HG03460 (cell line): ENCODE data around the gene LRRC32.
"Not testable (repeated sequence)": the region's sequence is repeated elsewhere in the genome, so short reads cannot be mapped to it uniquely, and the experiment has no call there.

Source experiments
- ATAC-seq: cut with Tn5 transposase; IDR thresholded peaks from one replicate; pipeline ENCODE4 v1.9.1; 2021; ENCODE audit not compliant: unreplicated experiment

The LRRC32 gene

DNA sequence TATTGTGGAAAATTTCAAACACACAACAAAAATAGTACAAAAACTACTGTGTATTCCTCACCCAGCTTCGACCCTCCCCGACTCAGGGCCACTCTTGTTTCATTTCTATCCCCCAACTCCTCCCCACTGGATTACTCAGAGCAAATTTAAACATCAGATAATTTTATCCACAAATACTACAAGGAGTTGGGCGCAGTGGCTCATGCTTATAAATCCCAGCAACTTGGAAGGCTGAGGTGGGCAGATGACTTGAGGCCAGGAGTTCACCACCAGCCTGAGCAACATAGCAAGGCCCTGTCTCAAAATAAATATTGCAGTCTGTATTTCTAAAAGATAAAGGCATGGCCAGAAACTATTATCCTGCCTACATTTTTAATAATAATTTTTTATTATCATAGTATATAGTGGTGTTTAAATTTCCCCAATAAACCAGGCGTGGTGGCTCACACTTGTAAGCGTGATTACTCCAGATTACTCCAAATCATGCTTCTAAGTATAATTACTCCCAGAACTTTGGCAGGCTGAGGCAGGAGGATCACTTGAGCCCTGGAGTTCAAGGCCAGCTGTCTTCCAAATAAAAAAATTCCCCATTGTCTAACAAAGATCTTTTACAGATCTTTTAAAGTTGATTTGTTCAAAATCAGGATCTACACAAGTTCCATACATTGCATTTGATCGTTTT is 39.8 kb downstream of the LRRC32 start:
- ATAC-seq = no peak

DNA sequence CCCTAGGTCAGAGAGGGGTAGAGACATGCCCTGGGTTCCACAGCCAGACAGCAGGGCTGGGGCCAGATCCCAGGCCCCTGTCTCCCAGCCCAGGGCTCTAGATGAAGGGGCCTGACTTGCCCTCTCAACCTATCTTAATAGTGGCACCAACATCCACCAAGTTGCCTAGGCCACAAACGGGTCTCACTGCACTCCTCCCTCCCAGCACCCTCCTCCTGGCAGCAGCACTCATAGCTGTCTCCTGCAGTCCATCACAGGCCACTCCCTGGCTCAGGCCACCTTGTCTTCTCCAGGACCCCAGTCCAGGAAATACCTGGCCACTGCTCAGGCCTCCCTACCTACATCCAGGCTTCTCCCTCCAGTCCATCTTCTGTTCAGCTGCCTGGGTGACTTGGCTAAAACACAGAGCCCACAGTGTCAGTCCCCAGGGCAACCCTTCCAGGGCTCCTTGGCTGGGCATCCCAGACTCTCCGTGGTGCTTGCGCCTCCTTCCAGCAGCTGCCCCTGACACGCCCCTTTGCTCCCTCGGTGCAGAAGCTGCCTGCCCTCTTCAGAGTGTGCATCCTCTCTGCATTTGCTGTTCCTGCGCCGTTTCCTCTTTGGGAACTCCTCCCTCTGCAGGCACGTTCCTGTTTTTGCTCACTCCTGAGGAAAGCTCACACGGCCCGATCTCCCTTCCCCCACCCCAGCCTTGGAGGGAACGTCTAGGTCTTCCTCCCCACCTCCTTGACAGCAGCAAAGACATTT is 40.5 kb downstream of the LRRC32 start:
- no peak for ATAC-seq

DNA sequence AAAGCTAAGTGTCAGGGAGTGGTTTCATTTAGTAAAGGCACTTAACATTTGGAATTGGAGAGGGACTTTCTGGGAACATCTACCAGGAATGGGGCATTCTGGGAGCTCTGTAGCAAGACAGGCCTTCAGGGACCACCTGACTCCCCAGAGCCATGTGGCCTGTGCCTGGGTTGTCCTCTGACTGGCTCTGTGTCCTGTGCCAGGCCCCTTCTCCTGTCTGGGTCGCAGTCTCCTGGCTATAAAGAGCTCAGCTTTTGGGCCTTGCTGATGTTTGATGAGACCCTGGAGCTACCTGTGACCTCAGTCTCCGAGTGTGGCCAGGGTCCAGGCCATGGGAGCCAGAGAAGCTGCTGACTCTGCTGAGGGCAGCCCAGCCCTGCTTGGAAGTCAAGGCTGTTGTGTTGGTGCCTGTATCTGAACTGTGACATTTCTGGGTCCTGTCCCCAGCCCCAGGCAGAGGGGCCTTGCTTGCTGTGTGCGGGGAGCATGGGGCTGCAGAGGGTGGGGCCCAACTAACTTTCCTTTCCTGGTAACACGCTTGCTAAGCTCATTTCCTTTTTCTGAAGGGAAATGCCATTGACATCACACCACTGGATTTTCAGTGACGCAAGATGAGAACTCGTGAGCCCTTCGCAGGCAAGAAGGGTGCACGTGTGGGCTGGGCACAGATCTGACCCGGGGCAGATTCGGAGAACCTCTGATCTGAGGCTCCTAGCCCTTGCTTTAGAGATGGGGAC is 41.3 kb downstream of the LRRC32 start:
- no peak for ATAC-seq

DNA sequence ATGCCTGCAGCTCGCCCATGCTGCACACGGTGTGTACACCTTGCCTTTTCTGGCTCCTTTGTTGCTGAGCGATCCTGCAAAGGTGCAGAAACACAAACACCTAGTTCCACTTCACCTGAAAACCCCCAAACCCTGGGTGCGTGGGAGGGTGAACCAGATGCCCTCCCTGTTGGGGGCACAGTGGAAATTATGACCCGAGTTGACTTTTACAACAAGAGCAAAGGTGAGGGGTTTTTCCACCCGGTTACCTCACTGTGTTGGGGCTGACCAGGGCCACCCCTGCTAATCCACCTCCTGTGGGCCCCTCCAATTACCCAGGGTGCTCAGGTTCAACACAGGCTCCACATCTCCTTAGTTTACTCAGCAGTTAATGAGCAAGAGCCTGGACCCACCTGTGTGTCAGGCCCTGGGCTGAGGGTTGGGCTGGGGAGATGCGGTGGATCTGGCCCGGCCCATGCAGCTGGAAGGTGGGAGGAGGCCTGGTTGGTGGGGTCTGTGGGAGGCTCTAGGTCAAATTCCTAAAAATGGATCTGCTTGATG is 42.1 kb downstream of the LRRC32 start:
- no peak for ATAC-seq

DNA sequence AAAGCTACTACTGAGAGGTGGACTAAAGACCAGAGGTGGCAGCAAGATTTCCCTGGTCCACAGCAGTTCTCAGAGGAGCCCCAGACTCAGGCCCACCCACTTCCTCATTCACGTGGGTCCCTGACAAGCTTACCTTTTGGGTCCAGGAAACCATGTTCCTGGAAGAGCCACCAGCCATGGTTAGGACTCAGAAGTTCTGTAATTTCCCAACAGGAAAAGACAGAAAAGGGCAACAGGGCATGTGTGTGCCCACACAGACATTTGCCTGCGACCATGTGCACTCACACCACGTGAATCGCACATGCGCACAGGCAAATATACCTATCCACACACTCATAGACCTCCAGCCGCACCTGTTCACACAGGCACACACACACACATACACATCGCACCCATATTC is 42.9 kb downstream of the LRRC32 start:
- no peak for ATAC-seq

DNA sequence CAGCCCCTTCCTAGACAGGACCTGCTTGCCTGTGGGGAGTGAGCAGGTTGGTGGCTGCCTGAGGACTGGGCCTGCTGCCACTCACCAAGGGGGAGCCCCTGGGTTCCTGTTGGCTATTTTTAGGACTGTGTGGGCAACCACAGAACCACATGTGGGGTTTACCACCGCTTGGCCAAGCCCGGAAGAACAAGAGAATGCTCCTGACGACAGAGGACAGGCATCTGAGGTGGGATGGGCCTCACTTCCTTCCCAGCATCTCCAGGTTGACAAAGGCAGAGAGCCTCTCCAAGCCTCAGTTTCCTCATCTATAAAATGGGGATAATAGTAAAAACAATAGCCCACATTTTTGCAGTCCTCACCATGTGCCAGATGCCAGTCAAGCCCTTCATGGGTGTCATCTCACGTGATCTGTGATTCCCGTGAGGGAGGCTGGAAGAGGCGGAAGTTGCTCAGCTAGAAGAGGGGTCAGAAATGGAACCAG is 43.6 kb downstream of the LRRC32 start:
- peak; percentile 83 for ATAC-seq

DNA sequence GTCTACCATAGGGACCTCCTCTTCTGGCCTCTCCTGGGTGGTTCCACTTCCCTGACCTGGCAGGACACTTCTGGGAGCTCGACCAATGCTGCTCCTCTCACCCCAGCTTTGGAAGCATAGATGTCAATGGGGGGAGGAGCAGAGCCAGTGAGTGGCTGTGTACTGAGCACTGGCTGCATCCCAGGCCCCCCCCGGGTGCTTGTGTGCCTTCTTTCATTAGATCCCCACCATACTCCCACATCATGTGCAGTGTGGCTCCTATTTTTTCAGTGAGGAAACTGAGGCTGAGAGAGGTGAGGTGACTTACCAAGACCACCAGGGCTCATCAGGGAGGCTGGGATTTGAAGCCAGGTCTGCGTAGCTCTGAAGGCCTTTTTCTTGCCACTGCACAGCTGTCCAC is 44.3 kb downstream of the LRRC32 start:
- ATAC-seq = no peak

DNA sequence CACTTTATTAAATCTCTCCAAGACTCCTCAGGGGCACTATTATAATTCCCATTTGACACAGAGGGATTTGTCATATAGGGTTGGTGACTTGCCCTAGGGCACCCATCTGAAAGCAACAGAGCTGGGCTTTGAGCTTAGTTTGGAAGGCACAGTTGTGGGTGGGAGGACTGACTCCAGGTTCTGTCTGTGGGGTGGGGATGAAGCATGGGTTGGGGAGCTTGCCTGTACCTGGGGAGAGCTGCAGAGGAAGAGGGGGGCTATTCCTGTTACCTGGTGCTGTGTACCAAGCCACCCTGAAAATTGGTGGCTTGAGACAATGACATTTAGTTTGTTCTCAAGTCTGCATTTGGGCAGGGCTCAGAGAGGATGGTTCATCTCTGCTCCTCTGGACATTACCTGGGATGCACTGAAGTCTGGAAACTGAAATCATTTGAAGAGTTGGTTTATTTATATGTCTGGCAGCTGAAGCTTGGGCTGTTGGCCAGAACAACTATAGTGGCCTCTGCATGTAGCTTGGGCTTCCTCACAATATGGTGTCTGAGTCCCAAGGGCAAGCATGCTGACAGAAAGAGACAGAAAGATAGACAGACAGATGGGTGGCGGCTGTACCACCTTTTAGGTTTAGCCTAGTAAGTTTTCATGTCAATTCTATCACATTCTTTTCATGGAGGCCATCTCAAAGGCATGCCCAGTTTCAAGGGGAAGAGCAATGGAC is 44.9 kb downstream of the LRRC32 start:
- no peak for ATAC-seq

DNA sequence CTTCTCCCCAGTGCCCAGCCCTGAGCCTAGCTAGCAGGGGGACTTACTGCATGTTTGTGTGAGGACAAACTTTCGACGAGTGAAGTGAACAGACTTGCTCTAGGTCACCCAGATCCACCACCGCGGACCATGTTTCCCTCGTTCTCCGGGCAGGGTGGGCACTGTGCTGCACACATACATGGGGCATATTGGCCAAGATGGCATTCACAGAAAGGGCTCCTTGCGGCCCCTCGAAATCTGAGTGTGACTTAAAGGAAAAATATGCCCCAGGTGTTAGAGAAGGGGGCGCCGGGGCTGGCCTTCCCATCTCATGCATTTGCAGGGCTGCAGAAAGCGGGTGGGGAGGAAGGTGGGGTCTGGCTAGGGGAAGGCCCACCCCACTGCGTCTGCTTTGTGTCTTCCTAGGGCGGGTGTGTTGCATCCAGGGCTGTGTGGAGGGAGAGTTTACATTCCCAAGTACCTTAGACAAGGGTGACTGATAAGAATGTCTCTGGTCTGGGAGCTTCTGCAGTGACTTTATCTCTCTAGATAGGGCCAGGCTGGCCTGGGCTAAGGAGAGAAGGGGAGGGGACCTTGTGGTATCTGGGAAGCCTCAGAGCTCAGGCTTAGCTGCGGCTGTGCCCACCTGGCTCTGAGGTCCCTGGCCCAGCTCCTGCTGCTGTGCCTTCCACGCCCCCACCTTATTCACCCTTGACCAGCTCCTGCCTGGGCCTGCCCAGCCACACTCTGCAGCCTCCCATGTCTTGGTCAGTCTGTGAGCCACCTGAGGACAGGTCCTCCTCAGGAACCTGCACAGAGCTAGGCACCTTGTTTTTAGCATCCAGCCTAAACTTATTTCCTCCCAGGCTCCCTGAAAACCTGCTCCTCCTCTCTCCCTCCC is 45.8 kb downstream of the LRRC32 start:
- no peak for ATAC-seq

DNA sequence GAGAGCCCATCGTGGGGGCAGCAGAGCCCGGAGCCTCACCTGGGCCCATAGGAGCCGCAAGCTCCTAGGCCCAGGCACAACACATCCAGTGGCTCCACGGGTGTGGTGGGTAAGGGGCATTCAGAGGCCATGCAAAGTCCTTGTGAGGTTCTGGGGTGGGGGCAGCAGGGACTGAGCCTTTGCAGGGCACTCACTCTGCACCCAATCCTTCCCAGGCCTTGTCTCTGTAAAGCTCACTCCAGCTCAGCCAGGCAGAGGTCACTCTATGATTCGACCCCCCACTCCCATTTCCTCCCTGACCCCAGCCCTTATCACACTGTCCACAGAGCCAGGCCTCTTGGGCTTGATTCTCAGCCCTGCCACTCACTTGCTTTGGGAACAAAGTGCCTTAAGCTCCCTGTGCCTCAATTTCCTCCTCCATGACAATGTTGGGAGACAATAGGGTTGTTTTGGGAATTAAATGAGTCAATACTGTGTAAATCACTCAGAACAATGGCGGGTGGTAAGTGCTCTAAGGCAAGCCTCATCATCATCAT is 46.6 kb downstream of the LRRC32 start:
- ATAC-seq = no peak

DNA sequence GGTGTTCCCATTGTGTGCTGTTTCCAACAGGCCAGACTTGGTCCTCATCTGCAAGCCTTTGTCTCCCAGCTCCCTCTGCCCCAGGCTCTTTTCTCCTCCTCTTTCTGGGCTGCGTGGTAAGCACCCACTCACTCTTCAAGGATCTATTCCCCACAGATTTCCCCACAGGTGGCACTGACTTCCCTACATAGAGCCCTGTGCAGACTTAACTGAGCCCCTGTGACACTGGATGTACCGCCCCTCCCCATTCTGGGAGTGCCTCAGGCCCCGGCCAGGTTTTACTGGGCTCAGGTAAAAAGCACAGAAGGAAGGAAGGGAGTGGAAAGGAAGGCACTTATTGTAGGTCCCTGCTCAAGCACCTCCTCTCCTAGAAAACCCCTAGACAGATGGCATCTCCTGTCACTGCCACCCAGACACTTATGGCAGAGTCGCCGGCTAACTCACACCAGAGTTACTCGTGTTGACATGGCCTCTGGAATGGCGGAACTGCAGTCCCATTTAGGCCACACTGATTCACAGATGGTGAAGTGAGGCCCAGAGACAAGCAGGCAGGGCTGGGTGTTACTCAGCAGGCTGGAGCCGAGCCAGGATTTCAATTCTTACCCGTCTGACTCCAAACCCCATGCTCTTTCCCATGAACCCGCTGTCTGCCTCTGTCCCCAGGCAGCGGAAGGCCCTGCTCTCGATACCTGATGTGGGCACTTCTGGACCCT is 47.2 kb downstream of the LRRC32 start:
- ATAC-seq = no peak

DNA sequence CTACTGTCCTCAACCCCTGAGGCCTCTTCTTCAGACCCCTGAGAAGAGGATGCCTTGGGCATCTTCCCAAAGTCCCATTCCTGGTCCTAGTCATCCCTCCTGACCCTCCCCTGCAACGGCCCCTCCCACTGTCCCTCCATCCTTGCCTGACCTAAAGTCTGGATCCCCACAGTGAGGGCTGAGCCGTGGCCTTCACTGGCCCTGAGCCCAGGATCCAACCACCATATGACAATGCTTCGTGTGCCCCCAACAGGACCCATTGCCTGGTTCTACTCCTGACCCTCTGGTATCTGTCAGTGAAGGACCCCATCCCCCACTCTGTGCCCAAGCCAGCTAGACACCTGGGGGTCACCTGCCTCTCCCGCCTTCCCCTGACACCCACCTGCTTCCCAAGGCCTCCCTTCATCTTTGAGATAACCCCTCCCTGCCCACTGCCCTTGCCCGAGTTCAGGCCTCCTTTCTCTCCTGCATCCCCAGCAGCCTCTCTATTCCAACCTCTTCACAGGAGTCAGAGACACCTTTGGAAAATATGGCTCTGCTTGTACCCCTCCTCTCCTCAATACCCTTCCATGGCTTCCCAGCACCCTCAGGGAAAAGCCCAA is 48.0 kb downstream of the LRRC32 start:
- no peak for ATAC-seq

DNA sequence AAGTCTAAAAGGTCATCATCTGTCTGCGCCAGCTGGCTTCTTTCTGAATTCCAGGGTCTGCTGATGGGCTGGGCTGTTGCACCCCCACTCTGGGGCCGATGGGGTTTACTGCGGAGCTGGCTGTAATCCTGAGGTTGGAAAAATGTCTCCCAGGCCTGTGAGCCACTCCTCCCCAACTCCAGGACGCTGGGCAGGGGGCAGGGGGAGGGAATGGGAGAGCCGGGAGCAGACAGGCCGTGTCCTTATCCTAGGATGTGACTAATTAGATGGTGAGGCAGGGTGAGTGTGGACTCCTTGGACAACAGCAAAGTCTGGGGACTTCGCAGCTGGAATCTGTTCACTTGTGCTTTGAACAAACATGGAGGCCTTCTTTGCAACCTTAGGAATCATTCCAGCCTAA is 48.7 kb downstream of the LRRC32 start:
- no peak for ATAC-seq

DNA sequence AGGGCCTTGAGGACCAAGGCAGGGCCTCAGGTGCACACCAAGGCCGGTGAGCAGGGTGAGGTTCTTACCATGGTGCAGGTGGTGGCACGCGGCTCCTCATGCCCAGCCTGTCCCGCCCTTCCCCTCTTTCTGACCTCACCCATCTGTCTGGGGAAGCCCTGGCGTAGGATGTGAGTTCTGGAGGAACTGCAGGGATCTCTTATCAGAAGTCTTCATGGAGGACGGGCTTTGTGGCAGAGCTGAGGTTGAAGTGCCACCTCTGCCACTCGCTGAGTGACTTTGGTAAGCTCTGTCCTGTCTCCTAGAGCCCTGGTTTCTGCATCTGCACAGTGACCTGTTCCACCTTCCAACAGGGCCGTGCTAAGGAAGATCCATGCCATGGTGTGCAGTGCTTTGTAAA is 49.1 kb downstream of the LRRC32 start:
- ATAC-seq = no peak

DNA sequence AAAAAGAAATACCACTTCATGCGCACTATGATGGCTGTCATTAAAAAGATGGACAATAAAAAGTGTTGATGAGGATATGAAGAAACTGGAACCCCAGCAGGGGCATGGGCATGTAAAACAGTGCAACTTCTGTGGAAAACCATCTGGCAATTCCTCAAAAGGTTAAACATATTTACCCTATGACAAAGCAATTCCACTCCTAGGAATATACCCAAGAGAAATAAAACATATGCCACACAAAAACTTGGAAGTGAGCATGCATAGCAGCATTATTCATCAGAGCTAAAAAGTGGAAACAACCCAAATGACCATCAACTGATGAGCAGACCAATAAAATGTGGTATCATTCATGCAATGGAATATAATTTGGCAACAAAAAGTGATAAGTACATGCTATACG is 50.1 kb downstream of the LRRC32 start:
- no peak for ATAC-seq

DNA sequence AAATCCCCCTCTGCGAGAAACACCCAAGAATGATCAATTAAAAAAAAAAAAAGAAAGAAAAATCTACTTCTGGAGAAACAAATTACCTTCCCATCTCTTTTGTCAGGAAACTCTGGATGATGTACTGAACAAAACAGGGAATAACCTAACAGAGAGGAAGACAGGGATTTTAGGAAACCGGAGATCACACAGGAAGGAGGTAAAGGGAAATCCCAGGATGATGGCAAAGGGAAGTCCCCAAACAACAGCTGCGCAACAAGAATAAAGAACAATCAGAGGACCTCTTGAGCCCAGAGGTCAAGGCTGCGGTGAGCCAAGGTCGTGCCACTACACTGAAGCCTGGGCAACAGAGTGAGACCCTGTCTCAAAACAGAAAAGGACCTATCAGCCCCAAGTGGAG is 50.7 kb downstream of the LRRC32 start:
- not testable (repeated sequence) for ATAC-seq

DNA sequence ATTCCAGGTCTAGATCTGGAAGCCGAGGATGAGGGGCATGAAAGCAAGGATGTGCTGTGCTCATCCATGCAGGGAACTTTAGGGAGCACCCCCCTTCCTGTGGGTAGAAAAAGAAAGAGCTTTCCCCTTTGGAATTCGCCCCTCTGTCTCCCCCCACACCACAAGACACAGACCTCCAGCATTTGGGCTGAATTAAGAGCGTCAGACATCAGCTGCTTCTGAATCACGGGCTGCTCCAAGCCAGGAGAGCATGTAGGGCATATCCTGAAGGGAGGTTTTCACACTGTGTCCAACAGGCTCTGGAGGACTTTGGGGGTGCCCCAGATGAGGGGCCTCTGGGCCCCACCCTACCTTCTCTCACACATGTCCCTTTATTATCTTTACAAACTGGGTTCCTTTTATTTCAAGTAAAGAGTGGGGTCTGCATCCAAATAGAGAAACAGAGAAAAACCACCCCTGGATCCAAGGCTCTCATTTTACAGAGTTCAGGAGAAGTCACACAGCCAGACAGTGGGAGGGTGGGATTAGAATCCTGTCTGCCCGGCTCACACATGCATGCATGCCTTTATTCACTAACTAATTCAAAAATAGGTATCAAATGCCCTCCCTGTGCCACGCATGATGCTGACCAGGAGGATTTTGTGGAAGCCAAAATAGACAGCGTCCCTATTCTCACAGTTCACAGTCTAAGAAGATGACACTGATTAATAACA is 52.8 kb downstream of the LRRC32 start:
- ATAC-seq = no peak
